Neural cell (in vitro differentiated cells): ENCODE results near the gene SLC25A21. TPM values are rescaled to one million over a fixed set of nuclear protein-coding genes. Genes with fewer than 3 reads are reported as not detected.
"Not testable (repeated sequence)": the region's sequence is repeated elsewhere in the genome, so short reads cannot be mapped to it uniquely, and the experiment has no call there.

Experiments used
- H2AFZ ChIP-seq: fragments of 200-600, 300-800 bp; sonication (generic), shearing (Covaris generic); 2 replicates; pipeline ENCODE4 v1.6.0; 2014; ENCODE audit warnings: low read depth, mild to moderate bottlenecking, antibody characterized with exemption, low read length, moderate library complexity
- H3F3A ChIP-seq: fragments of 200-600 bp; shearing (Covaris generic); 2 replicates; pipeline ENCODE4 v1.6.1; 2016; ENCODE audit warnings: mild to moderate bottlenecking, moderate library complexity, mixed read lengths, antibody characterized with exemption, low read length; ENCODE audit not compliant: insufficient read depth, poor library complexity, severe bottlenecking
- H3K27ac ChIP-seq: fragments of 200-600, 300-800 bp; sonication (generic), shearing (Covaris generic); 2 replicates; pipeline ENCODE4 v1.5.1; 2014; ENCODE audit warnings: mild to moderate bottlenecking, low read length, moderate library complexity
- H3K27me3 ChIP-seq: fragments of 300-800, 200-600 bp; sonication (generic), shearing (Covaris generic); 2 replicates; pipeline ENCODE4 v1.6.0; 2014; ENCODE audit warnings: mild to moderate bottlenecking, low read depth, low read length, moderate library complexity; ENCODE audit not compliant: insufficient read depth
- H3K36me3 ChIP-seq: fragments of 300-800, 200-600 bp; sonication (generic), shearing (Covaris generic); 2 replicates; pipeline ENCODE4 v1.5.1; 2014; ENCODE audit warnings: mild to moderate bottlenecking, antibody characterized with exemption, low read length, moderate library complexity; ENCODE audit not compliant: insufficient read depth
- H3K4me2 ChIP-seq: fragments of 300-800, 200-600 bp; sonication (generic), shearing (Covaris generic); 2 replicates; pipeline ENCODE4 v1.6.0; 2014; ENCODE audit warnings: mild to moderate bottlenecking, low read length
- H3K4me3 ChIP-seq: fragments of 300-800, 200-600 bp; sonication (generic), shearing (Covaris generic); 2 replicates; pipeline ENCODE4 v1.5.1; 2014; ENCODE audit warnings: mild to moderate bottlenecking, low read length, moderate library complexity
- H3K79me2 ChIP-seq: fragments of 200-600 bp; shearing (Covaris generic); replicated peaks from 2 replicates; pipeline ENCODE4 v1.6.0; 2014; ENCODE audit warnings: mild to moderate bottlenecking, low read length, moderate library complexity; ENCODE audit not compliant: insufficient read depth
- H3K9ac ChIP-seq: fragments of 300-800, 200-600 bp; sonication (generic), shearing (Covaris generic); 2 replicates; pipeline ENCODE4 v1.6.1; 2016; ENCODE audit warnings: mild to moderate bottlenecking, low read length, mixed read lengths
- H3K9me2 ChIP-seq: fragments of 200-600 bp; shearing (Covaris generic); 2 replicates; pipeline ENCODE4 v1.6.1; 2016; ENCODE audit warnings: mild to moderate bottlenecking, low read length, mixed read lengths; ENCODE audit not compliant: insufficient read depth
- H3K9me3 ChIP-seq: fragments of 200-600, 300-800 bp; sonication (generic), shearing (Covaris generic); 2 replicates; pipeline ENCODE4 v1.6.1; 2016; ENCODE audit warnings: mild to moderate bottlenecking, mixed run types, low read length, moderate library complexity, mixed read lengths
- H4K20me1 ChIP-seq: fragments of 200-600 bp; shearing (Covaris generic); 2 replicates; pipeline ENCODE4 v1.6.1; 2016; ENCODE audit warnings: mild to moderate bottlenecking, mixed run types; ENCODE audit not compliant: insufficient read depth
- CTCF ChIP-seq: fragments of 450-650 bp; IDR thresholded peaks from 2 replicates; pipeline ENCODE4 v1.5.1; 2014; ENCODE audit warnings: antibody characterized with exemption, mild to moderate bottlenecking, moderate library complexity; ENCODE audit not compliant: poor library complexity, severe bottlenecking
- EP300 ChIP-seq: fragments of 450-650 bp; conservative IDR thresholded peaks from 2 replicates; pipeline ENCODE4 v1.6.1; 2014; ENCODE audit warnings: antibody characterized with exemption, mild to moderate bottlenecking, moderate library complexity; ENCODE audit not compliant: poor library complexity, severe bottlenecking
- EZH2 ChIP-seq: fragments of 200-600, 300-800 bp; shearing (Covaris generic), sonication (generic); IDR thresholded peaks from 2 replicates; pipeline ENCODE4 v1.6.1; 2014; ENCODE audit warnings: antibody characterized with exemption, low read length, borderline replicate concordance, mild to moderate bottlenecking; ENCODE audit not compliant: insufficient read depth, poor library complexity, severe bottlenecking
- MXI1 ChIP-seq: fragments of 450-650 bp; conservative IDR thresholded peaks from 2 replicates; pipeline ENCODE4 v1.6.1; 2014; ENCODE audit warnings: antibody characterized with exemption, mild to moderate bottlenecking; ENCODE audit not compliant: poor library complexity, severe bottlenecking
- POLR2AphosphoS5 ChIP-seq: IDR thresholded peaks from 2 replicates; pipeline ENCODE4 v1.6.1; 2012
- RAD21 ChIP-seq: fragments of 450-650 bp; conservative IDR thresholded peaks from 2 replicates; pipeline ENCODE4 v1.6.1; 2014; ENCODE audit warnings: antibody characterized with exemption, mild to moderate bottlenecking, moderate library complexity
- REST ChIP-seq: IDR thresholded peaks from 2 replicates; pipeline ENCODE4 v1.6.1; 2012; ENCODE audit warnings: borderline replicate concordance
- SMC3 ChIP-seq: fragments of 450-650 bp; conservative IDR thresholded peaks from 2 replicates; pipeline ENCODE4 v1.6.1; 2014; ENCODE audit warnings: antibody characterized with exemption, mild to moderate bottlenecking, moderate library complexity; ENCODE audit not compliant: poor library complexity
- TAF1 ChIP-seq: IDR thresholded peaks from 2 replicates; pipeline ENCODE4 v1.6.1; 2012; ENCODE audit warnings: low read depth
- polyA plus RNA-seq: library from polyadenylated mRNA; depleted of rRNA; stranded (reverse); fragments of >200 nt; gene quantifications from 2 replicates; pipeline ENCODE4 v1.2.3, GENCODE V29; 2014

Gene SLC25A21
- polyA plus RNA-seq, 1 donor from 2014 or later = 0.35 TPM

- not testable (repeated sequence) for H2AFZ ChIP-seq, H3K79me2 ChIP-seq, H3K9ac ChIP-seq
Observed at GRCh38 chr14:37180886-37181285, 8.5 kb upstream of the SLC25A21 start.

GRCh38 chr14:37179896-37180502, 7.6 kb upstream of the SLC25A21 start:
- Histone ChIP-seq H3K9ac (no peak overlapping the region), H3K4me3 (no peak overlapping the region), H2AFZ (no peak overlapping the region), H3K4me2 (no peak overlapping the region), H3K36me3 (no peaks in the 10 kb centered on the region), H3K27ac (no peak overlapping the region), H3K9me2 (no peaks in the 10 kb centered on the region), H3K79me2 (no peaks in the 10 kb centered on the region), H3K9me3 (no peaks in the 10 kb centered on the region), H3F3A (no peaks in the 10 kb centered on the region), H3K27me3 (no peaks in the 10 kb centered on the region), H4K20me1 (no peaks in the 10 kb centered on the region)
- no peak for TF ChIP-seq REST
- TF ChIP-seq CTCF = no peak
- no peak for TF ChIP-seq EZH2
- TF ChIP-seq POLR2AphosphoS5 = no peak
- no peak for TF ChIP-seq RAD21
- no peak for TF ChIP-seq SMC3
- no peak for TF ChIP-seq TAF1
- no peak for TF ChIP-seq EP300
- no peak for TF ChIP-seq MXI1

More at GRCh38 chr14:37180886-37181285, 8.5 kb upstream of the SLC25A21 start:
- H3K27ac ChIP-seq, H3K27me3 ChIP-seq, H3K4me2 ChIP-seq, H3F3A ChIP-seq, H3K36me3 ChIP-seq, H3K4me3 ChIP-seq, H3K9me3 ChIP-seq, H3K9me2 ChIP-seq, H4K20me1 ChIP-seq: not testable (repeated sequence)
